ENCODE data around the gene DUS2.
"Not testable (repeated sequence)": the region's sequence is repeated elsewhere in the genome, so short reads cannot be mapped to it uniquely, and the experiment has no call there.

The DUS2 gene

GRCh38 chr16:68117884-68118283, 94.8 kb downstream of the DUS2 start (continued):
- no peak for TF ChIP-seq ZBTB44 (tag by site-specific recombination; IDR thresholded peaks at IDR 0.05)
- no peak for TF ChIP-seq ZNF175 (tag by site-specific recombination; IDR thresholded peaks at IDR 0.05)
- no peak for TF ChIP-seq ZNF48 (tag by site-specific recombination; IDR thresholded peaks at IDR 0.05)
- TF ChIP-seq GLIS1 (tag by site-specific recombination; IDR thresholded peaks at IDR 0.05), result no peak
- TF ChIP-seq ZNF350 (tag by site-specific recombination; IDR thresholded peaks at IDR 0.05), result no peak
- TF ChIP-seq ZSCAN23 (tag by site-specific recombination; IDR thresholded peaks at IDR 0.05), result no peak
- TF ChIP-seq ZNF776 (tag by site-specific recombination; IDR thresholded peaks at IDR 0.05; ENCODE audit: borderline replicate concordance), result no peak

- CTCF ChIA-PET, result interaction anchor here (1.1 to 2.2 kb wide), 4 partner anchors 10 to 53 kb away, joined by 3 to 7 read pairs (median 4); no protein-coding TSS in a partner anchor
- POLR2A ChIA-PET, result interaction anchor here (1.1 kb wide), 1 partner anchor 34 kb away, joined by 3 read pairs; the partner anchor contains the start of gene NFATC3
- H3K36me3 ChIP-seq (ENCODE audit: control insufficient read depth in 2 of 2, insufficient read depth in 1 of 2, low read length in 2 of 2); H3K9me3 ChIP-seq (ENCODE audit: control insufficient read depth, insufficient read depth, low read depth, low read length); H3K4me1 ChIP-seq (ENCODE audit: control insufficient read depth, insufficient read depth, low read length); H3K27ac ChIP-seq (ENCODE audit: extremely low read depth, low read depth, low read length); H3K4me3 ChIP-seq (ENCODE audit: low read depth, low read length): not testable (repeated sequence)
Observed at GRCh38 chr16:68118954-68119353, 95.9 kb downstream of the DUS2 start.

GRCh38 chr16:68120496-68120895, 97.4 kb downstream of the DUS2 start:
- POLR2A ChIA-PET; H3K4me1 ChIP-seq (ENCODE audit: control insufficient read depth, insufficient read depth, low read length); H3K27ac ChIP-seq (ENCODE audit: extremely low read depth, low read depth, low read length); H3K36me3 ChIP-seq (ENCODE audit: control insufficient read depth in 2 of 2, insufficient read depth in 1 of 2, low read length in 2 of 2); H3K9me3 ChIP-seq (ENCODE audit: control insufficient read depth, insufficient read depth, low read depth, low read length); H3K4me3 ChIP-seq (ENCODE audit: low read depth, low read length): not testable (repeated sequence)
- TF ChIP-seq ZNF121 (tag by site-specific recombination; IDR thresholded peaks at IDR 0.05) (0 out of 2 replicates have a peak, but pooled peaks have one; percentile 32), ZBTB6 (tag by site-specific recombination; IDR thresholded peaks at IDR 0.05) (peak; percentile 80)
- CTCF ChIA-PET, result interaction anchor here (0.6 to 2.2 kb wide), 2 partner anchors 27 to 32 kb away, joined by 3 to 7 read pairs; no protein-coding TSS in a partner anchor

DNA sequence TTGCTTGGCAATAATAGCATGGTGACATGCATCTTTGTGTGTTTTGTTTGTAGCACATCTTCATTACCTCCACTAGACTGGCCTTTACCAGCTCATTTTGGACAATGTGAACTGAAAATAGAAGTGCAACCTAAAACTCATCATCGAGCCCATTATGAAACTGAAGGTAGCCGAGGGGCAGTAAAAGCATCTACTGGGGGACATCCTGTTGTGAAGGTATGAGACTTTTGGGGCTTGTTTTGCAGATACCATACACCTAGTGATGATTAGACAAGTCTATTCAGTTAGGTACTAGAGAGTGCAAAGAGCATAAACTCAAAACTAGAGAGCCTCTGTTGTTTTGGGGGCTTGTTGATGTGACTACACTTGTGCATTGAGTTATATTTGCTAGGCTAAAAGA, 103.3 kb downstream of the DUS2 start:
- Histone ChIP-seq H3K36me3 (ENCODE audit: control insufficient read depth in 2 of 2, insufficient read depth in 1 of 2, low read length in 2 of 2) (no peaks in the 10 kb centered on the region), H3K9me3 (ENCODE audit: control insufficient read depth, insufficient read depth, low read depth, low read length) (no peaks in the 10 kb centered on the region), H3K4me1 (ENCODE audit: control insufficient read depth, insufficient read depth, low read length) (no peaks in the 10 kb centered on the region), H3K4me3 (ENCODE audit: low read depth, low read length) (no peak overlapping the region), H3K27ac (ENCODE audit: extremely low read depth, low read depth, low read length) (no peak overlapping the region)
- ChIA-PET CTCF (interaction anchor here (0.9 kb wide), 1 partner anchor 318 kb away, joined by 3 read pairs; no protein-coding TSS in a partner anchor), POLR2A (interaction anchor here (2.1 kb wide), 1 partner anchor 111 kb away, joined by 16 read pairs; the partner anchor contains the start of gene ESRP2)
- TF ChIP-seq ZNF239 (tag by site-specific recombination; IDR thresholded peaks at IDR 0.05) (no peak), ZNF341 (tag by site-specific recombination; IDR thresholded peaks at IDR 0.05; ENCODE audit: low read depth) (no peak), ZNF645 (tag by site-specific recombination; IDR thresholded peaks at IDR 0.05) (no peak), ZNF473 (tag by site-specific recombination; IDR thresholded peaks at IDR 0.05) (no peak), SALL2 (tag by site-specific recombination; IDR thresholded peaks at IDR 0.05; ENCODE audit: borderline replicate concordance) (no peak), ZFP69B (tag by site-specific recombination; IDR thresholded peaks at IDR 0.05) (no peak), ZIC2 (tag by site-specific recombination; IDR thresholded peaks at IDR 0.05) (no peak), ZNF121 (tag by site-specific recombination; IDR thresholded peaks at IDR 0.05) (no peak), ZNF24 (tag by site-specific recombination; IDR thresholded peaks at IDR 0.05) (no peak), ZNF596 (tag by site-specific recombination; IDR thresholded peaks at IDR 0.05) (no peak)
